Tracheal epithelial cell (primary cell): ENCODE data around the gene FBXW12. TPM values are rescaled to one million over a fixed set of nuclear protein-coding genes. Genes with fewer than 3 reads are reported as not detected.

ENCODE experiments used
- total RNA-seq: library from RNA; depleted of rRNA; stranded (reverse); fragments of >200 nt; gene quantifications from 2 replicates; pipeline ENCODE4 v1.2.1, GENCODE V29; 2014

Gene FBXW12, protein sequence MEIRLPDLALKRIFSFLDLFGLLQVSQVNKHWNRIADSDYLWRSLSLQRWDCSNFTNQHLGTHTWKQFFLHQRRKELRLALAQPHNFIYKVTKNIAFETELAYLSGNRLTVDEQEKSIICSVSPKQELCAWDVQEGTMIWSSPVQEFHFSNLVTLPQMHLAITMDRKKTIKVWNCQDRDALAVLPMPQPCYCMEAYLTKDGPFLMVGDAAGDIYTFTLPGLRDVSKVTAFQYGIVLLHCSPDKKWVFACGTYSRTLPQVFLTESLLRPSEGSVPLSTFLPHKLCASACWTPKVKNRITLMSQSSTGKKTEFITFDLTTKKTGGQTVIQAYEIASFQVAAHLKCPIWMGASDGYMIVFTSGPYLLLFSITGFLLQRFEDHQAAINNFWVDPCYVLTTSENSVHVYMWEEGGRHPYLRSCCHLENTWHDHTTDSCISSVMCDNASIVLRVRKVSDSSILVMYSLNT
- not detected in 2 replicates for total RNA-seq

DNA sequence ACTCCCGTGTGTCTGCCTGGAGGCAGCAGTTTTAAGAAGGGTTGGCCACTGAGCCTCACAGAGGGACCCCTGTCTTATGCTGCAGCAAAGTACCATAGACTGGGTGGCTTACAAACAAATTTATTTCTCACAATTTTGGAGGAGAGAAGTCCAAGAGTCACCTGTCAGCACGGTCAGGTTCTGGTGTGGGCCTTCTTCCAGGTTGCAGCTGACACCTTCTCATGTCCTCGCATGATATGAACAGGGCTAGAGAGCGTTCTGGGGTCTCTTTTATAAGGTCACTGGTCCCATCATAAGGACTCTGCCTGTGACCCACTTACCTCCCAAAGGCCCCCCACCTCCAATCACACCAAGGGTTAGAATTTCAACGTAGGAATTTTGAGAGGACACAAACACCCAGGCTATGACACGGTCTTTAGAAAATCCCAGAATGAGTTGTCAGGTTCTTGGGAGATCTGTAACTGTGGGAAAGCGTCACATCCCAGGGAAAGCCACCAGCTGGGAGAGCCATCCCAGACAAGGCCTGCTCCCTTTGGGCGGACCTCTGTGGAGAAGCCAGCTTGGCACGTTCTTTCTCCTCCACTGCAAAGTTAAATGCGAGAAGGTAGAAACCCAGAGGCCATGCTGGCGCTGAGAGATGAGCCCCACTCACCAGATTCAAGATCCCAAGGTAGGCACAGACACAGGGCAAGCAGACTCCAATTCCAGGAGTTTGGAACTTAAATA, at the start of gene FBXW12:
Gene FBXW12 (plus strand): TSS at position 569 of the 726 bp plus-strand sequence. CDS start 549 bp downstream, outside the sequence.

DNA sequence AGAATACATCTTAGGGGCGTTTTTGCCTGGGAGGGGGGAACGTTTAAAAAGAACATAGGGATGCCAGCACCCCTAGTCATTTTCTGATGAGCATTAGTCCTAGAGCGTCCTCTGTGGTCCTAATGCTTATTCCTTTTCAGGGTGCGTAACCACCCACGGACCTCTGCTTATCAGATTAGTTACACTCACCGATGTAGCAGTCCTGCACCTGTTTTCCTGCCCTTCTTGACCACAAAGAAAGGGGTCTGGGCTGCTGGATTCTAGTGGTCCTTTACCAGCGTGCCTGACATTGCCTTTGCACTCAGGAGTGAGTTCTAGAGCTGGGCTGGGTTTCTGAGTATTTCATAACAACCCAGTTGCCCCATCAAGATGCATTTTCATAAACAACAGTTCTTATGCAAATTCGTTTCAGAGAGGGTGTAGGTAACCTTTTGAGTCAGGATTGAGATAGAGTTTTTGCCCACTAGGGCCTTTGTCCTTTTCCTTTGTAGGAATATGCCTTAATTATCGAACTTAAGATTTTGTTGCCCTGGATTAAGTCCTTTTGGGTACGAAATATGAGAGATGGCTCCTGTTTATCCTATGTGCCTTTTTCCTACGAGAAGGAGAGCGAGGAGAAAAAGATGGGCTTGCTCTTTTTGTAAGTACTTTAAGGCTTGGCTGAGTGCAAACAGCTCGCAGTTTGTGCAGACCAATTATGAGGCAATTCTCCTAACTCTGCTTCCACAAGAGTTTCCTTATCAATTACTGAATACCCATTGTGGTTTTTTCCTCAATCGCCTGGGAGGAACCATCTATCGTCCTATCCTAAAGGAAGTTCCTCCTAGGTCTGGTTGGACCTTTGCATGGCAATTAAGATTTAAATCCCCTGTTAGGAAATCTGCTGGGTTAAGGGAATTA, 38.4 kb upstream of the FBXW12 start, which contains the start of gene SPINK8:
Gene SPINK8 (minus strand): TSS at position 316 of the 900 bp plus-strand sequence. CDS start 5,320 bp downstream, outside the sequence.

DNA sequence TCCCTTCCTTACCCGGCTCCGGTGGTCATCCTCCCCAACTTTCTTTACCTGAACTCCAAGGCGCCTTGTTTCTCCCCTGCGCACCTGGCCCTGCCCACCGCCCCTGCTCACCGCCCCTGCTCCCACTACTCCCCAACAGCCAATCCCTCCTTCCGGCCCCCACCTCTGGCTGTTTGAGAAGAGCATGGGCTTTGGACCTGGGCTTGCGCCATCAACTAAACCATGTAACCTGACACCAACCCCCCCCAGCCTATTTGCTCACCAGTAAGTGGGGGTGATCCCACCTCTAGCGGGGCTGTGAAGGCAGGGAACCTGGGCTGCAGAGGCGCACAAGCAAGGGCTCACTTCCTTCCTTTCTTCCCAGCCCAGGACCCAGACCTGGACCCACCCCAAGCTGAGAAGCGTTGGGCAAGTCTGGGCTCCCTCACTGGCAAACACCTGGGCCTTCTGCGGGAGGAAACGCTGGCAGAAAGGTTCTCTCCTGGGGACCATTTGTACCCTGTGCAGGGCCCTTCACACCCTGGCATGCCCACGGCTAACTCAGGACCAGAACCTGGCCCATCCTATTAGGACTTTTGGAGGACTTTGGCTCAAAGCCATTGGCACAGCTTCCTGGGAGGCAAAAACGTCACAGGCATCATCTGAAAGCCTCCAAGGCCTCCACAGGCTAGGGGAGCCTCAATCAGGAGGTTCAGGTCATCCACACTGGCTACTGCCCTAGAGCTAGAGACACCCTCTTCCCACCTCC, 58.1 kb downstream of the FBXW12 start, which contains the start of gene PLXNB1:
Gene PLXNB1 (minus strand): TSS at position 127 of the 748 bp plus-strand sequence. CDS start 5,475 bp downstream, outside the sequence.

DNA sequence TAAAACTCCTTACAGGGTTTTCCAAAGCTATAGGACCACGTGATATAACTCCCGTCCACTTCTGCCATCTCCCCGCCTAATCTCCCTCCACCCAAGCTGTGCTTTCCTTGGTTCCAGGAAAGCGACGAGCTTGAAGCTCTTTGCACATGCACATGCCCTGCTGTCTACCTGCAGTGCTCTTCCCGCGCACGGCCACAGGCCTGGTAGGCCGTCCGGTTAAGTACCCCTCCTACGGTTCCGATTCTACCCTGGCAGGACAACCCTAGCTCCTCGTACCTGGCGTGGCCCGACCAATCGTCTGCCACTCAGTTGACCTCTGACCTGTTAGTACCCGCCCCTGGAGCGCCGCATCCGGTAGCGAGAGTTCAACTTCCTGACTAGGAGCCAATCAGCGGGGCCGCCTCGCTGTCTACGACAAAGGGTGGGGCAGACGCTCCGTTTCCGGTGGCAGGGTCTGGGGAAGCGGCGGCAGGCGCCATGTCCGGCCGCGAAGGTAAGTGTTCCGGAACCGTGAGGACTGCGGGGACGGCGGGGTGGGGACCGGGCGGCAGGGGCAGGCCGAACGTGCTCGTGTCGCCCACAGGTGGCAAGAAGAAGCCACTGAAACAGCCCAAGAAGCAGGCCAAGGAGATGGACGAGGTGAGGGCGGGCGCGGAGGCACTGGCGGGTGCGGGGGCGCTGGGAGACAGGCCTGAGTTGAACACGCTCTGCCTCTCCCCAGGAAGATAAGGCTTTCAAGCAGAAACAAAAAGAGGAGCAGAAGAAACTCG, 68.0 kb downstream of the FBXW12 start, which contains the start of the genes CCDC51 and TMA7:
Gene CCDC51 (minus strand): TSS at position 300 of the 770 bp plus-strand sequence. CDS start 4,991 bp downstream, outside the sequence.
Gene TMA7 (plus strand): TSS at position 438 of the 770 bp plus-strand sequence. CDS start 40 bp downstream, at position 478.

Other genes starting within 250 kb of the FBXW12 start
- 3.8 and 4.3 TPM in 2 replicates for gene CDC25A, start 183.8 kb upstream of the FBXW12 start, total RNA-seq
- 27.3 TPM in 1 of 2 replicates, not detected in the other for gene CAMP, start 148.7 kb upstream of the FBXW12 start, total RNA-seq
- gene ZNF589, start 131.1 kb upstream of the FBXW12 start, total RNA-seq: 1.7 and 3.0 TPM in 2 replicates
- 35.4 and 49.4 TPM in 2 replicates for gene NME6, start 70.9 kb upstream of the FBXW12 start, total RNA-seq
- gene SPINK8, start 38.6 kb upstream of the FBXW12 start, total RNA-seq: not detected in 2 replicates
- gene PLXNB1, start 57.9 kb downstream of the FBXW12 start, total RNA-seq: 74.7 and 103 TPM in 2 replicates
- 38.1 and 86.5 TPM in 2 replicates for gene CCDC51, start 67.9 kb downstream of the FBXW12 start, total RNA-seq
- 153 and 213 TPM in 2 replicates for gene TMA7, start 68.0 kb downstream of the FBXW12 start, total RNA-seq
- 3.4 and 7.0 TPM in 2 replicates for gene ATRIP, start 74.5 kb downstream of the FBXW12 start, total RNA-seq
- 86.5 and 110 TPM in 2 replicates for gene SHISA5, start 132.0 kb downstream of the FBXW12 start, total RNA-seq
- 9.6 and 35.9 TPM in 2 replicates for gene PFKFB4, start 184.6 kb downstream of the FBXW12 start, total RNA-seq
- gene UCN2, start 191.6 kb downstream of the FBXW12 start, total RNA-seq: 6.0 and 8.5 TPM in 2 replicates
- gene COL7A1, start 223.1 kb downstream of the FBXW12 start, total RNA-seq: 124 and 273 TPM in 2 replicates
- 525 and 769 TPM in 2 replicates for gene UQCRC1, start 237.4 kb downstream of the FBXW12 start, total RNA-seq
- gene TMEM89, start 249.6 kb downstream of the FBXW12 start, total RNA-seq: not detected in 2 replicates